ENCODE results near the gene TATDN3.
"Not testable (repeated sequence)": the region's sequence is repeated elsewhere in the genome, so short reads cannot be mapped to it uniquely, and the experiment has no call there.

Gene TATDN3

GRCh38 chr1:212860713-212861581 is 69.3 kb downstream of the TATDN3 start:
- in situ Hi-C loops (cut with MboI; ENCODE audit: low sequenced_read_pairs), result no loop called here
- no peaks in the 10 kb centered on the region; the same call in 1 of the 2 replicates for H3K9me3 ChIP-seq
- peaks cover 19% of the 10 kb centered on the region for H3K4me1 ChIP-seq

GRCh38 chr1:212862111-212862690 is 70.5 kb downstream of the TATDN3 start:
- no peak for DNase-seq (ENCODE audit: low spot score in 2 of 2)
- Histone ChIP-seq H3K9me3 (no peaks in the 10 kb centered on the region; the same call in 1 of the 2 replicates), H3K27me3 (ENCODE audit: low read depth) (no peaks in the 10 kb centered on the region), H3K4me3 (no peak overlapping the region), H3K4me1 (peaks cover 15% of the 10 kb centered on the region), H3K36me3 (replicated peaks) (peaks cover 26% of the 10 kb centered on the region)
- in situ Hi-C loops (cut with MboI; ENCODE audit: low sequenced_read_pairs), result no loop called here

More at GRCh38 chr1:212860713-212861581, 69.3 kb downstream of the TATDN3 start:
- H3K4me3 ChIP-seq, result peak overlapping the region; percentile 77
- peaks cover 21% of the 10 kb centered on the region for H3K36me3 ChIP-seq (replicated peaks)
- no peaks in the 10 kb centered on the region for H3K27me3 ChIP-seq (ENCODE audit: low read depth)
- DNase-seq (ENCODE audit: low spot score in 2 of 2), result no peak

DNA sequence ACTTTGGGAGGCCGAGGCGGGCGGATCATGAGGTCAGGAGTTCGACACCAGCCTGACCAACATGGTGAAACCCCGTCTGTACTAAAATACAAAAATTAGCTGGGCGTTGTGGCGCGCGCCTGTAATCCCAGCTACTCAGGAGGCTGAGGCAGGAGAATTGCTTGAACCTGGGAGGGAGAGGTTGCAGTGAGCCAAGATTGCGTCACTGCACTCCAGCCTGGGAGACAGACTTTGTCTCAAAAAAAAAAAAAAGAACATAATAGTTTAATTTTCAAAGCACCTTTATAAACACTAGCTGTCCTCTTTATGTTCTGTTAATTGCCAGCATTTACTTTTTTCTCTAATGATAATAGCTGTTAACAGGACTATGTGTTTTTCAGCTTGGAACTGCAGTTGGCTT is 71.7 kb downstream of the TATDN3 start:
- H3K4me3 ChIP-seq; DNase-seq (ENCODE audit: low spot score in 2 of 2); in situ Hi-C loops (cut with MboI; ENCODE audit: low sequenced_read_pairs); H3K9me3 ChIP-seq; H3K27me3 ChIP-seq (ENCODE audit: low read depth): not testable (repeated sequence)
- H3K4me1 ChIP-seq, result peaks cover 15% of the 10 kb centered on the region
- peaks cover 33% of the 10 kb centered on the region for H3K36me3 ChIP-seq (replicated peaks)

- DNase-seq (ENCODE audit: low spot score in 2 of 2), result no peak
- H3K9me3 ChIP-seq, result no peaks in the 10 kb centered on the region; the same call in 1 of the 2 replicates
- H3K4me1 ChIP-seq, result peaks cover 20% of the 10 kb centered on the region
- no peak overlapping the region for H3K4me3 ChIP-seq
- H3K36me3 ChIP-seq (replicated peaks), result peaks cover 42% of the 10 kb centered on the region
- H3K27me3 ChIP-seq (ENCODE audit: low read depth), result no peaks in the 10 kb centered on the region
- in situ Hi-C loops (cut with MboI; ENCODE audit: low sequenced_read_pairs), result no loop called here
Observed at GRCh38 chr1:212864201-212864600, 72.5 kb downstream of the TATDN3 start.
